ENCODE measurements around the gene GPRC5C. TPM values are rescaled to one million over a fixed set of nuclear protein-coding genes. Genes with fewer than 3 reads are reported as not detected.

Gene GPRC5C
- total and polyA plus RNA-seq, 9 of the 15 experiments (the other 6 are each of a cell fraction or from before 2014, with no cell fraction given), result 0.28 to 9.0 (median 4.1) TPM

DNA sequence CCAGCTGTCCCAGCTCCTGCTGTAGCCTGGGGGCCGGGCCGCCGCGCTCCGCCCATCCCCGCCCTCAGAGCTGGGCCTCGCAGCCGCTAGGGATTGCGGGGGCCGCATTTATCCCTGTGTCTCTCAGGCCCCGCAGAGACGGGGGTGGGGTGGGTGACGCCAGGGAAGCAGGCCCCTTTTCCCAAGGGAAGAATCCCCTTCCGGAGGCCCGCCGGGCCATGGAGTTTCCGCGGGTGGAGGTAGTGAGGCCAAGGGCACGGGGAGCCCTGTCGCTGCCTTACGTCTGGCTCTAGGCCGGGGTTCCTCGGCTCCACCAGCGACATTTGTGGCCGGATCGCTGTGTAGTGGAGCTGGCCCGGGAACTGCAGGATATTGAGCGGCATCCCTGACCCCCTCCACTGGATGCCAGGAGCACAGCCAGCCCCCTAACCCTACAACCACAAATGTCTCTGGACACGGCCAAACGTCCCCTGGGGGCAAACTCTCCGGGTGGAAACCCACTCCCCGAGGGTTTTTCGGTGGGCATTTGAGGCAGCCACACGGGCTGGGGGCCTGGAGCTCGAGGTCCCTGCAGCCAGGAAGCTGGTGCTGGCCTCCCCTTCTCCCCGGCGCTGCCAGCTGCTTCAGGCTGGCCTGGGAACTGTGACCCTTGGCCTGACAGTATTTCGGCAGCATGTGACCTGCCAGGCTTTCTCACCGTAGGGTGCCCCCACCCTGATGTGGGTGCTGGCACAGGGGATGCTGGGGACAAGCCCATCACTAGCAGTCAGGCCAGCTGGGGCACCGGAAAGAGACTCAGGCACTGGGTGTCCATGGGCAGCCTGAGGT, 22.5 kb downstream of the GPRC5C start (continued):
- TF ChIP-seq SMARCA4 (IDR thresholded peaks at IDR 0.05) (peak; percentile 51; the same call in 1 of the 2 replicates), EHMT2 (IDR thresholded peaks at IDR 0.05) (no peak), MAFG (tag; conservative IDR thresholded peaks at IDR 0.05) (no peak), NR2C2 (CRISPR knock-in tag; IDR thresholded peaks at IDR 0.05) (no peak), NR2C2 (tag; IDR thresholded peaks at IDR 0.05) (peak; percentile 24), ZNF324 (CRISPR knock-in tag; IDR thresholded peaks at IDR 0.05) (no peak), NBN (IDR thresholded peaks at IDR 0.05; ENCODE audit: low read depth) (no peak), ZBED1 (IDR thresholded peaks at IDR 0.05) (no peak), ZC3H4 (CRISPR knock-in tag; IDR thresholded peaks at IDR 0.05; ENCODE audit: borderline replicate concordance) (no peak), HMG20B (CRISPR knock-in tag; IDR thresholded peaks at IDR 0.05) (no peak), DACH1 (IDR thresholded peaks at IDR 0.05; ENCODE audit: partially characterized antibody) (no peak), TCF7L2 (IDR thresholded peaks at IDR 0.05; ENCODE audit: low read depth, low read length) (no peak), ZNF586 (CRISPR knock-in tag; conservative IDR thresholded peaks at IDR 0.05) (no peak), ASH1L (IDR thresholded peaks at IDR 0.05; ENCODE audit: borderline replicate concordance, low read depth, partially characterized antibody) (no peak), KLF13 (tag; IDR thresholded peaks at IDR 0.05; ENCODE audit: borderline replicate concordance, low read depth) (no peak), HDAC8 (tag; IDR thresholded peaks at IDR 0.05) (no peak), TAF7 (tag; IDR thresholded peaks at IDR 0.05) (no peak)
- TF ChIP-seq, protein P1, sequence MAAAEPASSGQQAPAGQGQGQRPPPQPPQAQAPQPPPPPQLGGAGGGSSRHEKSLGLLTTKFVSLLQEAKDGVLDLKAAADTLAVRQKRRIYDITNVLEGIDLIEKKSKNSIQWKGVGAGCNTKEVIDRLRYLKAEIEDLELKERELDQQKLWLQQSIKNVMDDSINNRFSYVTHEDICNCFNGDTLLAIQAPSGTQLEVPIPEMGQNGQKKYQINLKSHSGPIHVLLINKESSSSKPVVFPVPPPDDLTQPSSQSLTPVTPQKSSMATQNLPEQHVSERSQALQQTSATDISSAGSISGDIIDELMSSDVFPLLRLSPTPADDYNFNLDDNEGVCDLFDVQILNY (CRISPR knock-in tag; IDR thresholded peaks at IDR 0.05), result no peak
- TF ChIP-seq, protein P2, sequence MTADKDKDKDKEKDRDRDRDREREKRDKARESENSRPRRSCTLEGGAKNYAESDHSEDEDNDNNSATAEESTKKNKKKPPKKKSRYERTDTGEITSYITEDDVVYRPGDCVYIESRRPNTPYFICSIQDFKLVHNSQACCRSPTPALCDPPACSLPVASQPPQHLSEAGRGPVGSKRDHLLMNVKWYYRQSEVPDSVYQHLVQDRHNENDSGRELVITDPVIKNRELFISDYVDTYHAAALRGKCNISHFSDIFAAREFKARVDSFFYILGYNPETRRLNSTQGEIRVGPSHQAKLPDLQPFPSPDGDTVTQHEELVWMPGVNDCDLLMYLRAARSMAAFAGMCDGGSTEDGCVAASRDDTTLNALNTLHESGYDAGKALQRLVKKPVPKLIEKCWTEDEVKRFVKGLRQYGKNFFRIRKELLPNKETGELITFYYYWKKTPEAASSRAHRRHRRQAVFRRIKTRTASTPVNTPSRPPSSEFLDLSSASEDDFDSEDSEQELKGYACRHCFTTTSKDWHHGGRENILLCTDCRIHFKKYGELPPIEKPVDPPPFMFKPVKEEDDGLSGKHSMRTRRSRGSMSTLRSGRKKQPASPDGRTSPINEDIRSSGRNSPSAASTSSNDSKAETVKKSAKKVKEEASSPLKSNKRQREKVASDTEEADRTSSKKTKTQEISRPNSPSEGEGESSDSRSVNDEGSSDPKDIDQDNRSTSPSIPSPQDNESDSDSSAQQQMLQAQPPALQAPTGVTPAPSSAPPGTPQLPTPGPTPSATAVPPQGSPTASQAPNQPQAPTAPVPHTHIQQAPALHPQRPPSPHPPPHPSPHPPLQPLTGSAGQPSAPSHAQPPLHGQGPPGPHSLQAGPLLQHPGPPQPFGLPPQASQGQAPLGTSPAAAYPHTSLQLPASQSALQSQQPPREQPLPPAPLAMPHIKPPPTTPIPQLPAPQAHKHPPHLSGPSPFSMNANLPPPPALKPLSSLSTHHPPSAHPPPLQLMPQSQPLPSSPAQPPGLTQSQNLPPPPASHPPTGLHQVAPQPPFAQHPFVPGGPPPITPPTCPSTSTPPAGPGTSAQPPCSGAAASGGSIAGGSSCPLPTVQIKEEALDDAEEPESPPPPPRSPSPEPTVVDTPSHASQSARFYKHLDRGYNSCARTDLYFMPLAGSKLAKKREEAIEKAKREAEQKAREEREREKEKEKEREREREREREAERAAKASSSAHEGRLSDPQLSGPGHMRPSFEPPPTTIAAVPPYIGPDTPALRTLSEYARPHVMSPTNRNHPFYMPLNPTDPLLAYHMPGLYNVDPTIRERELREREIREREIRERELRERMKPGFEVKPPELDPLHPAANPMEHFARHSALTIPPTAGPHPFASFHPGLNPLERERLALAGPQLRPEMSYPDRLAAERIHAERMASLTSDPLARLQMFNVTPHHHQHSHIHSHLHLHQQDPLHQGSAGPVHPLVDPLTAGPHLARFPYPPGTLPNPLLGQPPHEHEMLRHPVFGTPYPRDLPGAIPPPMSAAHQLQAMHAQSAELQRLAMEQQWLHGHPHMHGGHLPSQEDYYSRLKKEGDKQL (CRISPR knock-in tag; IDR thresholded peaks at IDR 0.05; ENCODE audit: borderline replicate concordance), result no peak
- TF ChIP-seq, protein P3, sequence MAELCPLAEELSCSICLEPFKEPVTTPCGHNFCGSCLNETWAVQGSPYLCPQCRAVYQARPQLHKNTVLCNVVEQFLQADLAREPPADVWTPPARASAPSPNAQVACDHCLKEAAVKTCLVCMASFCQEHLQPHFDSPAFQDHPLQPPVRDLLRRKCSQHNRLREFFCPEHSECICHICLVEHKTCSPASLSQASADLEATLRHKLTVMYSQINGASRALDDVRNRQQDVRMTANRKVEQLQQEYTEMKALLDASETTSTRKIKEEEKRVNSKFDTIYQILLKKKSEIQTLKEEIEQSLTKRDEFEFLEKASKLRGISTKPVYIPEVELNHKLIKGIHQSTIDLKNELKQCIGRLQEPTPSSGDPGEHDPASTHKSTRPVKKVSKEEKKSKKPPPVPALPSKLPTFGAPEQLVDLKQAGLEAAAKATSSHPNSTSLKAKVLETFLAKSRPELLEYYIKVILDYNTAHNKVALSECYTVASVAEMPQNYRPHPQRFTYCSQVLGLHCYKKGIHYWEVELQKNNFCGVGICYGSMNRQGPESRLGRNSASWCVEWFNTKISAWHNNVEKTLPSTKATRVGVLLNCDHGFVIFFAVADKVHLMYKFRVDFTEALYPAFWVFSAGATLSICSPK (IDR thresholded peaks at IDR 0.05; ENCODE audit: borderline replicate concordance), result no peak
- TF ChIP-seq, protein P4, sequence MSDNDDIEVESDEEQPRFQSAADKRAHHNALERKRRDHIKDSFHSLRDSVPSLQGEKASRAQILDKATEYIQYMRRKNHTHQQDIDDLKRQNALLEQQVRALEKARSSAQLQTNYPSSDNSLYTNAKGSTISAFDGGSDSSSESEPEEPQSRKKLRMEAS (CRISPR knock-in tag; IDR thresholded peaks at IDR 0.05), result no peak
